ENCODE results near the gene PSRC1. TPM values are rescaled to one million over a fixed set of nuclear protein-coding genes. Genes with fewer than 3 reads are reported as not detected.
A peak's percentile ranks its signal among the peaks of the same experiment; 100 is the strongest.
"Not testable (repeated sequence)": the region's sequence is repeated elsewhere in the genome, so short reads cannot be mapped to it uniquely, and the experiment has no call there.

Gene PSRC1
- total RNA-seq, 1 experiment from 2014 or later, result 32.7 TPM

DNA sequence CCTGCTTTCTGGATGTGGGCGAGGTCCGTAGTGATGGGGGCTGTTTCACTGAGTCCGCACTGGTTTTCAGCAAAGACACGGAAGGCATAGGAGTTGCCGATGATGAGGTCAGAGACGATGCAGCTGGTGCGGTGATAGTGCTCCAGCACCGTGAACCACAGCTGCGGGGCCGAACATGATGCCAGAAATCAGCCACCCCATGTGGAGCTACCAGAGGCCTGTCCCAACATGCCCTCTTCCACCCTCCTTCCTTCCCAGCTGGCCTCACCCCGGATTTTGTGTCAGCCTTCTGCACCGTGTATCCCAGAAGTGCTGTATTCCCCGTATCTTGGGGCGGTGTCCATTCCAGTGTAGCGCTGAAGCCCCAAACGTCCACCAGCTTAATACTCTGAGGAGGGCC, 13.8 kb upstream of the PSRC1 start:
- no peak for DNase-seq (ENCODE audit: low spot score)

- DNase-seq (ENCODE audit: low spot score), result no peak
Observed at GRCh38 chr1:109295712-109296415, 12.9 kb upstream of the PSRC1 start.

DNA sequence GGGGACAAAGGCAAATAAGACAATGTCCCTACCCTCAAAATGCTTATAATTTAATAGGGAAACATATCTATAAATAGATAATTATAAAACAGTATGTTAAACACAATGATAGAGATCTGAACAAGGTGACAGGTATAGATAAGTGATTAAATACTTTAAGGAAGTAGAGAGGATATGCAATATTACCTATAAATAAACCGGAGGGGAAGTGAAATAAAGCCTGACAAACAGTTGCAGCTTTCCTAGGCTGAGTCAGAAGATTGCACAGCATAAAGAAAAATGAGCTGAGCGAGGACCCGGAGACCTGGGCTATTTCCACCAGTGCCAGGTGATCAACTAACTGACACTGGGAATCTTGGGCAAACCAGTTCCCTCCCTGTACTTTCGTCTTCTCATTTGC, 11.5 kb upstream of the PSRC1 start:
- no peak for DNase-seq (ENCODE audit: low spot score)

DNA sequence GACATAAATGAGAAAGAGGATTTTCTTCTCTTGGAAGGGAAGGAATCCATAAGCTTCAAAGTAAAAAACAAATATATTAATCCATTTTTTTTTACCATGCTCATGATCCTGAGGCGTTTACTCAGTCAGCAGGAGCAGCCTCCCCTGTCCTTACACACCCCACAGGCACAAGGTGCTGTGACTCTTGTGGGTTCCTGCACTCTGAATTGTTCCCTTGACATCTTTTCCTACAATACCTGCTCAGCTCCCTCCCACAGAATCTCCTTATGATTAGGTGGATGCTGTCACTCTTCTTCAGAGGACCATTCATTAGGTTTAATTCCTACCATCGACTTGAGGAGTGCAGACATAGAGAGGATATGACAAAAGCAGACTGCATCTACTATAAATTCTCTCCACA, 10.1 kb upstream of the PSRC1 start:
- no peak for DNase-seq (ENCODE audit: low spot score)

- DNase-seq (ENCODE audit: low spot score), result no peak
Observed at GRCh38 chr1:109292364-109292763, 9.4 kb upstream of the PSRC1 start.

GRCh38 chr1:109290998-109291397, 8.1 kb upstream of the PSRC1 start:
- DNase-seq (ENCODE audit: low spot score), result no peak

DNA sequence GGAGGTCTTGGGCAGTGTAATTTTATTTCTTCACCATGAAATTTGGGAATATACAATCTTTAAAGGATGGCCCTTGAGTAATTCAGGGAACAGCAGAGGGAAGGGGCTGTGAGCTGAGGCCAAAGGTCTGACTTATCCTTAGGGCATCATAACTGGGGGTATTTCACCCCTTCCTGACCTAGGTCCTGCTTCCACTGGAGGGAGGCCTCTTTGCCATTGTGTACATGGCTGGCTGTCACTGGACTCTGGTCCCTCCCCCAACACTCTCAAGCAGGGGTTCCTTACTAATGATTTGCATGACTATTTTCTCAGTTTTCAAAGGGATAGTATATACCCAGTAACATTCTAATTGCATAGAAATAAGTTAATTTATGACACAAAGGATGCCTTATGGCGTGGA, 7.2 kb upstream of the PSRC1 start:
- DNase-seq (ENCODE audit: low spot score), result no peak

- DNase-seq (ENCODE audit: low spot score), result not testable (repeated sequence)
Observed at GRCh38 chr1:109286762-109287161, 3.8 kb upstream of the PSRC1 start.

GRCh38 chr1:109283748-109284600, 1.0 kb upstream of the PSRC1 start:
- no peak for DNase-seq (ENCODE audit: low spot score)

GRCh38 chr1:109282497-109282951, 421 bp downstream of the PSRC1 start:
- no peak for DNase-seq (ENCODE audit: low spot score)

DNA sequence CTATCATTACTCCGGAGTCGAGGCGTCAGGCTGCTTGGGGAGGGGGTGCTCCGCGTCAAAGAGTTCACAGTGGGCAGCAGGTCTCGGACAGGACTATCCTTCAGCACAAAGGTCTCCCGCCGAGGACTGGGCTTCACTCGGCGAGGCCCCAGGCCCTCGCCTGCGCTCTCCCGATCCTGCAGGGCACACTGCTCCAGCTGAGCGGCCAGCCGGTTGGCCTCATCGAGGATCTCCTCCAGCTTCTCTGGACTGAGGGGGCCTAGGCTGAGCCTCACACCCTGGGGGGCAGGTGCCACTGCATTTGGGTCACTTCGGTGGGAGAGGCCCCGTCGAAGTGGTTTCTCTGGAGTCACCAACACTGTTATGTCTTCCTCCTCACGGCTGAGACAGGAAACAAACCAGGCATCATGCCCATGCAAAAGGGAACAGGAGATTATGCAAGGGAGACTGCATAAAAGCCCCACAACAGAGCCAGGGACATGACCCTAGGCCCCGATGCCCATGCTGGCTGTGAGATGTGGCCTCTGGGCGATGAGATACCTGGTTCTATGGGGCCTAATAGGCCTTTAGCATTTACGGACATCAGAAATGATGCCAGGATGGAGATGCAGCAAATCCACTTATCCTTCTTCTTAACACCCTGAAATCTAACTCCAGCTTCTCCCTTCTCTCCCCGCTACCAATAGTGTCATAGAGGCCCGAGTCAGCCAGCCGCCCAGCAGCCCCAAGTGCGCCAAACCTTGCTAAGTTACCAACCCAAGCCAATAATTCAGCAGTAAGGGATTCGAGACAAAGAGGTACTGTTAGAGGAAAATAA, 1.1 kb downstream of the PSRC1 start:
- DNase-seq (ENCODE audit: low spot score), result no peak

DNA sequence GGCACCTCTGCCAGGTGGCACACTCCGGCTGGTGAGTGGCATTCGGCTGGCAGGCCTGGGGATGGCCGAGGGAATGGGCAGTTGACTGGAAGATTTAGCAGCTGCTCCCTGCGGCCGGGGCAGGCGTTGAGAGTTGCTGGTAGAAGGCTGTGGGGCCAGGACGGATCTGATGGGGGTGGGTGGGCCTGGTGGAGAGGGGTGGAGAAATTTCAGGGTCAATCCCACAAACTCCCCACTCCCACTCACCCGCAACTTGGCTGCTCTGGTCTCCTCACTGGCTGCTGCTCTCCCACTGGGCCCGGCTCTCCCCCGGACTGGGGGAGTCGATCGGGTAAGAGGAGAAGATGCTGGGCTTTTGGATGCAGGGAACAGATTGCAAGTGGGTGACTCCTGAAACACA, 2.1 kb downstream of the PSRC1 start:
- no peak for DNase-seq (ENCODE audit: low spot score)

DNA sequence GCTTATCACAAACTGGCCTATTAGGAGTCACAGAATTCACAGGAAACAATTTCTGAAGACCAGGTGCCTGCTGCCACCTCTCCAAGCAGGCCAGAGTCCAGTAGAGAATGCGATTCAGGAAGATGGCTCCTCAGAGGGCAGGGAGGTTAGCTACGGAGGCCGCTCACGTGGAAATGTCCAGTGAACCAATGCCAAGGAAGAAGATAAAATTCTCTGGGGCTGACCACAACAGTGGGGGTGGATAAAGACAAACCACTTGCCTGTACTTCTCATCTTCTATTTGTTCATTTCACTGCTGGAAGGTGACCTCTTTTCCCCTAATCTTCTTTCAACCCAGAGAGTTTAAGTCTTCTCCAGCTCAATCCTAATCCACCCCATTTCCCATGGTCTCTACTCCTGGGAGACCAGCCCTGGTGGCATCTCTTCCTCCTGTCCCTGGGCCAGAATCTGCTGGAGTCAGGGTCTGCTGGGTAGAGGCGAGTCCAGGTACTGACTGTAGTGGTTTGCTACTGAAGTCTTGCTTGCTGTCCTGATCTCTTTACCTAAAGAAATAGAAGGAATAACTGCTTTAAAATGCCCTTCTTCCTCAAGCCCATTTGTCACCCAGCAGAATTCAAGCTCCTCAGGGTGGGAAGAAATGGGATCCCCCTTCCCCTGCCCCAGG, 3.2 kb downstream of the PSRC1 start:
- no peak for DNase-seq (ENCODE audit: low spot score)

DNA sequence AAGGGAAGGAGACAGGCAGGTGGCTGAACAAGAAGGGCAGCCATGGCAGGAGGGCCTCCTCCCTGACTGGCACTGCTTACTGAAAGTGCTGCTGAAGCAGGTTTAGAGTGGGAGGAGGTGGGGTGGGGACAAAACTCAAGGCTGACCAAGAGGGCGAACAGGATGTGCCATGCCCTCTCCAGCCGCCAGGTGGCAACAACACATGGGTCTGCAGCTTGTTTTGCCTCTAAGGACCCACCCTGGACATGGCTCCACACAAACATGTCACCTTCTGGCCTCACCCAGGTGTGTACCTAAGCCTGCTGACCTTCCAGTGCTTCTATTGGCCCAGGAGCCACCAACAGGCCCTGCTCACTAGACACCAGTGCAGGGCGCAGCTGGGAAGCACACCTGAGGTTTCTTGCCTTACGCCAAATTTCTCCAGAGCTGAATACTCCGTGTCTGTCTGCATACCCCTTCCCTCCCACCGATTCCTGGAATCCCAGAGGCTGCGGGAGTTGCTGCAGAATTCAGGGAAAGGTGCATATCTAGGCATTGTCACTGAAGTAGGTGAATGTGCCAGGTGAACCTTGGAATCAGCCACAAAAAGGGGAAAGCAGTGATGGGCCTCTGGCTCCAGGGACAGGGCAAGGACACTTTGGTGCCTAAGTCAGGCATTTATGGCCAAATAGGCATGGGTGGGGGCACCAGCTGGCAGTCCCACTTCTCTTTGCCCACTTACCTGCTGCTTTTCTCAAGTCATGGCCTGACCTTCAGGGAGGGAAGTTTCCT, 5.3 kb downstream of the PSRC1 start:
- DNase-seq (ENCODE audit: low spot score), result peak; percentile 79

DNA sequence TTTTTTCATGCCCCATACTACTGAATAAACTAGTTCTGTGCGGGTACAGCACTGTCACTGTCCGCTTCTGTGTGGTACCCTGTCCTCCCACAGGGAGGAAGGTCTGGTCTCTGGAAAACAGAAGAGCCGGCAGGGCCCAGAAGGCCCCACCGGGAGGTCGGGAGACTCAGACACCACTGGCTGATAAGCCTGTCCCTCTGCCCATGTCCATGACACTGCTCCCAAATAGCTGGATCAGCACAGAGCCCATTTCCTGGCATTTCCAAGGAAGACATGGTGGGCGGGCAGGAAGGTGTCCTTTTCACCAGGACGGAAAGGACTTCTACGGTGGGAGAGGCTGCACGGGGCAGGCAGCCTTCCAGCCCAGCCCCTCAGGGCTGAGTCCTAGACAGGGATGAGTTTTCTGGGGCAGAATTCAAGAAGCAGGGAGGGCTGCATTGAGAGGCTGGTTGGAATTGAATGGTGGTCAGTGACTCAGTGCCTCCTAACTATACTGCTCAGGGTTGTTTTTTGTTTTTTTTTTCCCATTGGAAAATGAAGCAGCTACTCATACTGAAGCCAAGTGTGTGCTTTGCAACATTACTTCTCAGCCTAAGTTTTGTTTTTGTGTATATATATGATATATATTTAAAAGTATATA, 7.1 kb downstream of the PSRC1 start:
- peak; percentile 35 for DNase-seq (ENCODE audit: low spot score)

DNA sequence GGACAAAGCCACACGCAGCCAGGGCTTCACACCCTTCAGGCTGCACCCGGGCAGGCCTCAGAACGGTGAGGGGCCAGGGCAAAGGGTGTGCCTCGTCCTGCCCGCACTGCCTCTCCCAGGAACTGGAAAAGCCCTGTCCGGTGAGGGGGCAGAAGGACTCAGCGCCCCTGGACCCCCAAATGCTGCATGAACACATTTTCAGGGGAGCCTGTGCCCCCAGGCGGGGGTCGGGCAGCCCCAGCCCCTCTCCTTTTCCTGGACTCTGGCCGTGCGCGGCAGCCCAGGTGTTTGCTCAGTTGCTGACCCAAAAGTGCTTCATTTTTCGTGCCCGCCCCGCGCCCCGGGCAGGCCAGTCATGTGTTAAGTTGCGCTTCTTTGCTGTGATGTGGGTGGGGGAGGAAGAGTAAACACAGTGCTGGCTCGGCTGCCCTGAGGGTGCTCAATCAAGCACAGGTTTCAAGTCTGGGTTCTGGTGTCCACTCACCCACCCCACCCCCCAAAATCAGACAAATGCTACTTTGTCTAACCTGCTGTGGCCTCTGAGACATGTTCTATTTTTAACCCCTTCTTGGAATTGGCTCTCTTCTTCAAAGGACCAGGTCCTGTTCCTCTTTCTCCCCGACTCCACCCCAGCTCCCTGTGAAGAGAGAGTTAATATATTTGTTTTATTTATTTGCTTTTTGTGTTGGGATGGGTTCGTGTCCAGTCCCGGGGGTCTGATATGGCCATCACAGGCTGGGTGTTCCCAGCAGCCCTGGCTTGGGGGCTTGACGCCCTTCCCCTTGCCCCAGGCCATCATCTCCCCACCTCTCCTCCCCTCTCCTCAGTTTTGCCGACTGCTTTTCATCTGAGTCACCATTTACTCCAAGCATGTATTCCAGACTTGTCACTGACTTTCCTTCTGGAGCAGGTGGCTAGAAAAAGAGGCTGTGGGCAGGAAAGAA, 8.1 kb downstream of the PSRC1 start:
- DNase-seq (ENCODE audit: low spot score), result peak; percentile 87

- DNase-seq (ENCODE audit: low spot score), result no peak
Observed at GRCh38 chr1:109273570-109274288, 9.2 kb downstream of the PSRC1 start.

DNA sequence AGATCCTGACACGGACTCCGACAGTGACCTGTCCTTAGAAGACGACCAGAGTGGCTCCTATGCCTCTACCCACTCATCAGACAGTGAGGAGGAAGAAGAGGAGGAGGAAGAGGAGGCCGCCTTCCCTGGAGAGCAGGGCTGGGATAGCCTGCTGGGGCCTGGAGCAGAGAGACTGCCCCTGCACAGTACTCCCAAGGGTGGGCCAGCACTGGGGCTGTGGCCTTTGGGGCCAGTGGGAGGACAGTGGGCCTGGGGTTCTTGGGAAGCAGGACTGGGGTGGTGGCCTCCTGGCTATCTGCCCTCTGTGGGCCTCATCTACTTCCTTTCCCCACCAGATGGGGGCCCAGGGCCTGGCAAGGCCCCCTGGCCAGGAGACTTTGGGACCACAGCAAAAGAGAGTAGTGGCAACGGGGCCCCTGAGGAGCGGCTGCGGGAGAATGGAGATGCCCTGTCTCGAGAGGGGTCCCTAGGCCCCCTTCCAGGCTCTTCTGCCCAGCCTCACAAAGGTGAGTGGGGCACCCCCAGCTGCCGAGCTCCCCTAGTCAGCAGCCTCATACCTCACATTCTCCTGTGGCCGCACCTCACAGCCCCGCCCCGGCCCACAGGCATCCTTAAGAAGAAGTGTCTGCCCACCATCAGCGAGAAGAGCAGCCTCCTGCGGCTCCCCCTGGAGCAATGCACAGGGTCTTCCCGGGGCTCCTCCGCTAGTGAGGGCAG, 10.0 kb downstream of the PSRC1 start:
- DNase-seq (ENCODE audit: low spot score), result no peak

All from A172 (cell line).